Caco-2 (cell line): ENCODE results near the gene BCAT1. TPM values are rescaled to one million over a fixed set of nuclear protein-coding genes. Genes with fewer than 3 reads are reported as not detected.

Experiments used
- BruUV-seq: library from RNA; stranded (reverse); fragments of 400-500 nt; replicated peaks from 2 replicates; lab custom pipeline; 2021; lab: Mats Ljungman, UMichigan
- CTCF ChIA-PET: fragments of 300-600 bp; sonication (Branson Sonifier 250); formaldehyde crosslinking; loops from one replicate; lab custom pipeline; 2022; ENCODE audit warnings: antibody characterized with exemption; lab: Charles Lee
- POLR2A ChIA-PET: fragments of 300-600 bp; sonication (Branson Sonifier 250); formaldehyde crosslinking; loops from one replicate; lab custom pipeline; 2022; ENCODE audit warnings: antibody characterized with exemption; lab: Charles Lee
- DNase-seq, 2 experiments: peaks; one replicate each; pipeline versions ENCODE4 v3.0.0 to v3.0.0-alpha.2; 2020 to 2022
- H3K27me3 ChIP-seq: replicated peaks from 2 replicates; pipeline ENCODE4 v1.6.0; 2011; ENCODE audit warnings: low read length; ENCODE audit not compliant: control insufficient read depth, insufficient read depth
- H3K36me3 ChIP-seq: 2 replicates; pipeline ENCODE4 v1.5.1; 2011; ENCODE audit warnings: low read length; ENCODE audit not compliant: control insufficient read depth, insufficient read depth
- H3K4me1 ChIP-seq: fragments of 250-450 bp; sonication (Bioruptor Pico); 2 replicates; pipeline ENCODE4 v1.5.1; 2020; ENCODE audit warnings: mild to moderate bottlenecking
- H3K4me3 ChIP-seq: 2 replicates; pipeline ENCODE4 v1.5.1; 2011; ENCODE audit warnings: low read depth, mild to moderate bottlenecking, control low read depth, low read length
- H3K9me3 ChIP-seq: fragments of 250-450 bp; sonication (Bioruptor Pico); 2 replicates; pipeline ENCODE4 v1.5.1; 2020; ENCODE audit warnings: mild to moderate bottlenecking, moderate library complexity
- H3K27ac Mint-ChIP-seq: one replicate; pipeline ENCODE4 v1.8.0; 2022; ENCODE audit warnings: mixed read lengths; ENCODE audit not compliant: unreplicated experiment
- H3K27me3 Mint-ChIP-seq: one replicate; pipeline ENCODE4 v1.8.0; 2022; ENCODE audit warnings: mixed read lengths; ENCODE audit not compliant: insufficient read depth, unreplicated experiment
- H3K36me3 Mint-ChIP-seq: one replicate; pipeline ENCODE4 v1.8.0; 2022; ENCODE audit warnings: mild to moderate bottlenecking, mixed read lengths; ENCODE audit not compliant: insufficient read depth, unreplicated experiment
- H3K4me1 Mint-ChIP-seq: one replicate; pipeline ENCODE4 v1.8.0; 2022; ENCODE audit warnings: low read depth, mixed read lengths; ENCODE audit not compliant: unreplicated experiment
- H3K4me3 Mint-ChIP-seq: one replicate; pipeline ENCODE4 v1.8.0; 2022; ENCODE audit warnings: mild to moderate bottlenecking, moderate library complexity, mixed read lengths; ENCODE audit not compliant: unreplicated experiment
- H3K9me3 Mint-ChIP-seq: one replicate; pipeline ENCODE4 v1.8.0; 2022; ENCODE audit warnings: mixed read lengths; ENCODE audit not compliant: unreplicated experiment
- CTCF ChIP-seq, 2 experiments: fragments of 200-600 bp in 1 of 2; IDR thresholded peaks; 1 replicate in 1 of 2; 2 replicates in 1 of 2; pipeline versions ENCODE4 v1.5.1 to v1.8.0; 2011 to 2022; ENCODE audit warnings: antibody characterized with exemption in 1 of 2, control low read depth in 1 of 2, inconsistent platforms in 1 of 2, low read depth in 1 of 2, low read length in 1 of 2, mild to moderate bottlenecking in 1 of 2, moderate library complexity in 1 of 2; ENCODE audit not compliant: insufficient read depth in 1 of 2, severe bottlenecking in 1 of 2, unreplicated experiment in 1 of 2
- intact Hi-C: fragments of 100-400 bp; cut with micrococcal nuclease; formaldehyde crosslinking; loops from one replicate; pipeline ENCODE4 v1.10.0; 2022; ENCODE audit not compliant: unreplicated experiment
- total RNA-seq: library from RNA; stranded (reverse); gene quantifications from 2 replicates; pipeline ENCODE4 v1.2.3, GENCODE V29; 2022

BCAT1 gene
- total RNA-seq, 1 experiment from 2014 or later = 432 TPM

GRCh38 chr12:24764712-24765111, 184.2 kb downstream of the BCAT1 start:
- no TSS peak for BruUV-seq
- Histone ChIP-seq H3K4me3 (no peak overlapping the region), H3K36me3 (peaks cover 3% of the 10 kb centered on the region; the same call in 1 of the 2 replicates), H3K9me3 (peaks cover 50% of the 10 kb centered on the region), H3K27me3 (no peaks in the 10 kb centered on the region), H3K4me1 (peaks cover 15% of the 10 kb centered on the region)
- H3K27me3 Mint-ChIP-seq = no peaks in the 10 kb centered on the region
- CTCF ChIA-PET = no interaction called here
- H3K9me3 Mint-ChIP-seq = peaks cover 55% of the 10 kb centered on the region
- intact Hi-C loops = no loop called here
- POLR2A ChIA-PET = interaction anchor here (1.2 kb wide), 1 partner anchor 9 kb away, joined by 3 read pairs; no protein-coding TSS in a partner anchor
- DNase-seq = no peak
- H3K27ac Mint-ChIP-seq = peak overlapping the region; percentile 7
- H3K4me1 Mint-ChIP-seq = peaks cover 10% of the 10 kb centered on the region
- no peak for TF ChIP-seq CTCF (IDR thresholded peaks at IDR 0.05; ENCODE audit: insufficient read depth in 1 of 2, low read depth in 1 of 2, low read length in 1 of 2, severe bottlenecking in 1 of 2, unreplicated experiment in 1 of 2)
- H3K4me3 Mint-ChIP-seq = no peak overlapping the region
- peaks cover 51% of the 10 kb centered on the region for H3K36me3 Mint-ChIP-seq

DNA sequence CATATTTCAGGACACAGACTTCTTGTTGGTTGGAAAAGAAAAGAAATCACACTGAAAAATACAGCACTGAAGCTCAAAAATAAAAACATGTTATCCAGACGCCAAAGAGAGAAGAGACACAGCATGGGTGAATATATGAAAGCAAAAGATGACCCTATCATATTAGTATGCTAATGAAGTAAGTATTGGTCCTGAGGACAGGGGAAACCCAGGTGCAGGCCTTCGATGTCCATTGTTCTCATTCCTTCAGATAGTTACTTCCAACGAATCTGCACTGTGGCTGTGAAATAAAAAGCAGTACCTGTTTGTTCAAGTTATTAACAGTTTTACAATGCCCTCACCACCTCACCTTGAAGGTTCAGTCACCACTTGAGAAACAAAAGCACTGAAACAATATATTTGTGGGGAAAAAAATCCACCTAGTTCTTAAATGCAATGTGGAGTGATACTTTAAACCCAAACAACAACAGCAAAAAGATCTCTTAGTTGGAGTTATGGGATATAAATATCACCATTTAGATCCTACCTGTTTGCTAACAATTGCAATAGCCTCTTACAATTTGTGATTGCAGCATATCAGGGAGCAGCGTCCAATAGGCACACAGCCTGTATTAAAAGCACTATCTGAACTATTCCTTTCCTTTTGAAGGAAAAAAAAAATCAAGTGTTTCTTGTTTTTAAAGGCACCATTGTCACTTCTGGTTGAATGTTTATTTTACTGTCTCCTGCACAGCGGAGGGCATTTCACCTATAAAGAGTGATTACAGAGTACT, 188.1 kb downstream of the BCAT1 start:
- Histone ChIP-seq H3K9me3 (peaks cover 57% of the 10 kb centered on the region), H3K4me3 (no peak overlapping the region), H3K36me3 (peaks cover 1% of the 10 kb centered on the region; the same call in 1 of the 2 replicates), H3K4me1 (peaks cover 53% of the 10 kb centered on the region), H3K27me3 (no peaks in the 10 kb centered on the region)
- ChIA-PET POLR2A (no interaction called here), CTCF (no interaction called here)
- peak overlapping the region; percentile 65 for H3K27ac Mint-ChIP-seq
- peaks cover 60% of the 10 kb centered on the region for H3K9me3 Mint-ChIP-seq
- no TSS peak for BruUV-seq
- no peak for DNase-seq
- peaks cover 89% of the 10 kb centered on the region for H3K36me3 Mint-ChIP-seq
- no peaks in the 10 kb centered on the region for H3K27me3 Mint-ChIP-seq
- intact Hi-C loops = no loop called here
- H3K4me3 Mint-ChIP-seq = no peak overlapping the region
- peaks cover 22% of the 10 kb centered on the region for H3K4me1 Mint-ChIP-seq
- TF ChIP-seq CTCF (IDR thresholded peaks at IDR 0.05; ENCODE audit: insufficient read depth in 1 of 2, low read depth in 1 of 2, low read length in 1 of 2, severe bottlenecking in 1 of 2, unreplicated experiment in 1 of 2) = no peak

GRCh38 chr12:24760162-24760561, 188.7 kb downstream of the BCAT1 start:
- H3K27me3 ChIP-seq = no peaks in the 10 kb centered on the region
- ChIA-PET POLR2A (no interaction called here), CTCF (no interaction called here)
- Mint-ChIP-seq H3K4me3 (no peak overlapping the region), H3K27ac (peak overlapping the region; percentile 65), H3K27me3 (no peaks in the 10 kb centered on the region), H3K4me1 (peaks cover 28% of the 10 kb centered on the region), H3K9me3 (peaks cover 54% of the 10 kb centered on the region), H3K36me3 (peaks cover 90% of the 10 kb centered on the region)
- no peak overlapping the region for H3K4me3 ChIP-seq
- no peak for DNase-seq
- intact Hi-C loops = no loop called here
- peaks cover 56% of the 10 kb centered on the region for H3K9me3 ChIP-seq
- H3K4me1 ChIP-seq = peaks cover 58% of the 10 kb centered on the region
- H3K36me3 ChIP-seq = peaks cover 1% of the 10 kb centered on the region; the same call in 1 of the 2 replicates
- BruUV-seq = no TSS peak
- no peak for TF ChIP-seq CTCF (IDR thresholded peaks at IDR 0.05; ENCODE audit: insufficient read depth in 1 of 2, low read depth in 1 of 2, low read length in 1 of 2, severe bottlenecking in 1 of 2, unreplicated experiment in 1 of 2)

Other genes starting within 250 kb of the BCAT1 start
- gene DNAI7, start 246.1 kb upstream of the BCAT1 start, total RNA-seq = 0.66 and 0.67 TPM in 2 replicates
- gene ETFRF1, start 246.1 kb upstream of the BCAT1 start, total RNA-seq = 9.5 and 10.2 TPM in 2 replicates